Measurements from ENCODE around the gene SRR.

Gene SRR

DNA sequence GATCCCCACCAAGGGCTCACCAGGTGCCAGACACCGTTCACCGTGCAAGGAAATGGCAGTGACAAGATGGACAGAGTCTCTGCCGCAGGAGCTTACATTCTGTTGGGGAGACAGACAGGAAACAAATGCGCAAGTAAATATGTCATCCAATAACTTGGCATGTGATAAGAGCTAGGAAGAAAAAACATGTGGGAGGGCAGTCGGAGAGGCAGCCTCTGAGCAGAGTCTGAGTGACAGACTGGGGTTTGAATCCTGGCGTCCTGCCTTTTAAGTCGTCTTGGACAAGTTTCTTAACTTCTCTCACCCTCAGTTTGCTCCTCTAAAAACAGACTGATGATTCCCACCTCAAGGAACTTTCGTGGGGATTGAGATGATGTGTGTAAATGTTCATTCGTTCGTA, 40.8 kb downstream of the SRR start:
- no peak for TF ChIP-seq ZNF8 (CRISPR knock-in tag; IDR thresholded peaks at IDR 0.05)
- TF ChIP-seq ZNF565 (CRISPR knock-in tag; conservative IDR thresholded peaks at IDR 0.05; ENCODE audit: low read depth) = no peak
- TF ChIP-seq ZFP3 (CRISPR knock-in tag; IDR thresholded peaks at IDR 0.05) = no peak
- TF ChIP-seq TOX (CRISPR knock-in tag; IDR thresholded peaks at IDR 0.05; ENCODE audit: borderline replicate concordance) = no peak
- TF ChIP-seq ESRRG (CRISPR knock-in tag; IDR thresholded peaks at IDR 0.05) = no peak
- no peak for TF ChIP-seq TSHZ2 (CRISPR knock-in tag; IDR thresholded peaks at IDR 0.05)
- TF ChIP-seq ZNF70 (CRISPR knock-in tag; IDR thresholded peaks at IDR 0.05) = no peak
- TF ChIP-seq PATZ1 (CRISPR knock-in tag; IDR thresholded peaks at IDR 0.05; ENCODE audit: borderline replicate concordance) = no peak
- no peak for TF ChIP-seq BACH2 (CRISPR knock-in tag; IDR thresholded peaks at IDR 0.05; ENCODE audit: borderline replicate concordance)
- TF ChIP-seq ARNTL (CRISPR knock-in tag; IDR thresholded peaks at IDR 0.05; ENCODE audit: borderline replicate concordance, low read depth) = no peak
- TF ChIP-seq, protein P1, sequence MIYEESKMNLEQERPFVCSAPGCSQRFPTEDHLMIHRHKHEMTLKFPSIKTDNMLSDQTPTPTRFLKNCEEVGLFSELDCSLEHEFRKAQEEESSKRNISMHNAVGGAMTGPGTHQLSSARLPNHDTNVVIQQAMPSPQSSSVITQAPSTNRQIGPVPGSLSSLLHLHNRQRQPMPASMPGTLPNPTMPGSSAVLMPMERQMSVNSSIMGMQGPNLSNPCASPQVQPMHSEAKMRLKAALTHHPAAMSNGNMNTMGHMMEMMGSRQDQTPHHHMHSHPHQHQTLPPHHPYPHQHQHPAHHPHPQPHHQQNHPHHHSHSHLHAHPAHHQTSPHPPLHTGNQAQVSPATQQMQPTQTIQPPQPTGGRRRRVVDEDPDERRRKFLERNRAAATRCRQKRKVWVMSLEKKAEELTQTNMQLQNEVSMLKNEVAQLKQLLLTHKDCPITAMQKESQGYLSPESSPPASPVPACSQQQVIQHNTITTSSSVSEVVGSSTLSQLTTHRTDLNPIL (CRISPR knock-in tag; IDR thresholded peaks at IDR 0.05; ENCODE audit: low read depth) = no peak
- no peak for TF ChIP-seq CSDC2 (CRISPR knock-in tag; IDR thresholded peaks at IDR 0.05)
- no peak for TF ChIP-seq PPARA (CRISPR knock-in tag; IDR thresholded peaks at IDR 0.05; ENCODE audit: borderline replicate concordance)
- no peak for ATAC-seq

GRCh38 chr17:2346475-2346874, 42.7 kb downstream of the SRR start:
- no peak for ATAC-seq
- TF ChIP-seq ISL1 (CRISPR knock-in tag; IDR thresholded peaks at IDR 0.05) (no peak), POU6F1 (CRISPR knock-in tag; IDR thresholded peaks at IDR 0.05; ENCODE audit: borderline replicate concordance, low read depth) (no peak), ESRRG (CRISPR knock-in tag; IDR thresholded peaks at IDR 0.05) (no peak), ZC3H10 (CRISPR knock-in tag; IDR thresholded peaks at IDR 0.05) (no peak), ZNF8 (CRISPR knock-in tag; IDR thresholded peaks at IDR 0.05) (no peak)

- ATAC-seq = peak; percentile 97
- no peak for TF ChIP-seq OSR1 (CRISPR knock-in tag; IDR thresholded peaks at IDR 0.05)
These were observed 44.3 kb downstream of the SRR start for GRCh38 chr17:2347805-2348685.

GRCh38 chr17:2351269-2351668, 47.5 kb downstream of the SRR start:
- ATAC-seq = no peak
- no peak for TF ChIP-seq ESRRG (CRISPR knock-in tag; IDR thresholded peaks at IDR 0.05)
- TF ChIP-seq GLIS3 (CRISPR knock-in tag; IDR thresholded peaks at IDR 0.05) = no peak
- no peak for TF ChIP-seq SNAI2 (CRISPR knock-in tag; IDR thresholded peaks at IDR 0.05)
- TF ChIP-seq, protein P2, sequence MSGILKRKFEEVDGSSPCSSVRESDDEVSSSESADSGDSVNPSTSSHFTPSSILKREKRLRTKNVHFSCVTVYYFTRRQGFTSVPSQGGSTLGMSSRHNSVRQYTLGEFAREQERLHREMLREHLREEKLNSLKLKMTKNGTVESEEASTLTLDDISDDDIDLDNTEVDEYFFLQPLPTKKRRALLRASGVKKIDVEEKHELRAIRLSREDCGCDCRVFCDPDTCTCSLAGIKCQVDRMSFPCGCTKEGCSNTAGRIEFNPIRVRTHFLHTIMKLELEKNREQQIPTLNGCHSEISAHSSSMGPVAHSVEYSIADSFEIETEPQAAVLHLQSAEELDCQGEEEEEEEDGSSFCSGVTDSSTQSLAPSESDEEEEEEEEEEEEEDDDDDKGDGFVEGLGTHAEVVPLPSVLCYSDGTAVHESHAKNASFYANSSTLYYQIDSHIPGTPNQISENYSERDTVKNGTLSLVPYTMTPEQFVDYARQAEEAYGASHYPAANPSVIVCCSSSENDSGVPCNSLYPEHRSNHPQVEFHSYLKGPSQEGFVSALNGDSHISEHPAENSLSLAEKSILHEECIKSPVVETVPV (CRISPR knock-in tag; IDR thresholded peaks at IDR 0.05) = no peak
- TF ChIP-seq, protein P1 (CRISPR knock-in tag; IDR thresholded peaks at IDR 0.05; ENCODE audit: low read depth) = no peak
- no peak for TF ChIP-seq CSDC2 (CRISPR knock-in tag; IDR thresholded peaks at IDR 0.05)
- TF ChIP-seq TCF4 (CRISPR knock-in tag; IDR thresholded peaks at IDR 0.05; ENCODE audit: borderline replicate concordance) = no peak
- no peak for TF ChIP-seq TOX (CRISPR knock-in tag; IDR thresholded peaks at IDR 0.05; ENCODE audit: borderline replicate concordance)
- TF ChIP-seq ISL1 (CRISPR knock-in tag; IDR thresholded peaks at IDR 0.05) = no peak
- no peak for TF ChIP-seq PATZ1 (CRISPR knock-in tag; IDR thresholded peaks at IDR 0.05; ENCODE audit: borderline replicate concordance)
